ENCODE results near the gene SLC4A9. TPM values are rescaled to one million over a fixed set of nuclear protein-coding genes. Genes with fewer than 3 reads are reported as not detected.

Gene SLC4A9
- 0.10 TPM for total RNA-seq

GRCh38 chr5:140360101-140360500 lies at the start of gene SLC4A9:
Gene SLC4A9, plus strand, starts transcription at chr5:140360194. Its CDS starts 43 bp downstream, at chr5:140360237.
- DNase-seq (ENCODE audit: low spot score) (no peak), ATAC-seq (no peak)

- no peak for DNase-seq (ENCODE audit: low spot score)
- ATAC-seq, result no peak
Observed at GRCh38 chr5:140310434-140310833, 49.6 kb upstream of the SLC4A9 start.

- DNase-seq (ENCODE audit: low spot score), result no peak
- no peak for ATAC-seq
Observed at GRCh38 chr5:140311011-140311467, 49.0 kb upstream of the SLC4A9 start.

GRCh38 chr5:140312067-140312790 lies 47.8 kb upstream of the SLC4A9 start:
- DNase-seq (ENCODE audit: low spot score) (no peak), ATAC-seq (peak; percentile 43)

- ATAC-seq (no peak), DNase-seq (ENCODE audit: low spot score) (no peak)
Observed at GRCh38 chr5:140312791-140313189, 47.2 kb upstream of the SLC4A9 start.

GRCh38 chr5:140317859-140318258 lies 42.1 kb upstream of the SLC4A9 start:
- ATAC-seq, result no peak

GRCh38 chr5:140318792-140319191 lies 41.2 kb upstream of the SLC4A9 start:
- DNase-seq (ENCODE audit: low spot score) (no peak), ATAC-seq (no peak)

More at GRCh38 chr5:140317859-140318258, 42.1 kb upstream of the SLC4A9 start:
- DNase-seq (ENCODE audit: low spot score), result no peak

GRCh38 chr5:140319833-140320232 lies 40.2 kb upstream of the SLC4A9 start:
- DNase-seq (ENCODE audit: low spot score), result no peak
- peak; percentile 18 for ATAC-seq

GRCh38 chr5:140321796-140322195 lies 38.2 kb upstream of the SLC4A9 start:
- DNase-seq (ENCODE audit: low spot score), result no peak
- peak; percentile 66 for ATAC-seq

- DNase-seq (ENCODE audit: low spot score) (no peak), ATAC-seq (peak; percentile 58)
Observed at GRCh38 chr5:140322751-140323731, 37.0 kb upstream of the SLC4A9 start.

GRCh38 chr5:140324041-140324600 lies 35.9 kb upstream of the SLC4A9 start:
- no peak for DNase-seq (ENCODE audit: low spot score)
- ATAC-seq, result no peak

GRCh38 chr5:140324617-140325241 lies 35.3 kb upstream of the SLC4A9 start:
- DNase-seq (ENCODE audit: low spot score), result no peak
- ATAC-seq, result no peak

- no peak for ATAC-seq
- DNase-seq (ENCODE audit: low spot score), result no peak
Observed at GRCh38 chr5:140325486-140325885, 34.5 kb upstream of the SLC4A9 start.

GRCh38 chr5:140327589-140327988 lies 32.4 kb upstream of the SLC4A9 start:
- no peak for DNase-seq (ENCODE audit: low spot score)

GRCh38 chr5:140328036-140328764 lies 31.8 kb upstream of the SLC4A9 start:
- ATAC-seq (no peak), DNase-seq (ENCODE audit: low spot score) (no peak)

More at GRCh38 chr5:140327589-140327988, 32.4 kb upstream of the SLC4A9 start:
- no peak for ATAC-seq

GRCh38 chr5:140329739-140330481 lies 30.1 kb upstream of the SLC4A9 start:
- ATAC-seq, result no peak
- no peak for DNase-seq (ENCODE audit: low spot score)

GRCh38 chr5:140331638-140332037 lies 28.4 kb upstream of the SLC4A9 start:
- DNase-seq (ENCODE audit: low spot score) (no peak), ATAC-seq (no peak)

- ATAC-seq, result peak; percentile 92
- peak; percentile 76 for DNase-seq (ENCODE audit: low spot score)
Observed at GRCh38 chr5:140336388-140336787, 23.6 kb upstream of the SLC4A9 start.

- ATAC-seq, result no peak
- no peak for DNase-seq (ENCODE audit: low spot score)
Observed at GRCh38 chr5:140337880-140338279, 22.1 kb upstream of the SLC4A9 start.
